IMR-90 (cell line): ENCODE data around the gene HLA-A. TPM values are rescaled to one million over a fixed set of nuclear protein-coding genes. Genes with fewer than 3 reads are reported as not detected.

Experiments used
- ATAC-seq: fragments of 200-7000 bp; cut with Tn5 transposase; 2 replicates; pipeline ENCODE4 v1.9.1; 2020; ENCODE audit warnings: low read depth, mild to moderate bottlenecking, moderate library complexity
- BruUV-seq: library from RNA; stranded (reverse); fragments of 400-500 nt; replicated peaks from 2 replicates; lab custom pipeline; 2021; lab: Mats Ljungman, UMichigan
- CTCF ChIA-PET: fragments of 300-600 bp; formaldehyde crosslinking; extraction: SDS; loops from one replicate; lab custom pipeline; 2021; ENCODE audit warnings: antibody characterized with exemption; lab: Yijun Ruan, JAX
- POLR2A ChIA-PET: fragments of 300-600 bp; sonication (Branson Sonifier 250); formaldehyde crosslinking; loops from one replicate; lab custom pipeline; 2022; ENCODE audit warnings: antibody characterized with exemption; ENCODE audit not compliant: unreplicated experiment; lab: Charles Lee
- DNase-seq: peaks from one replicate; pipeline ENCODE4 v3.0.0; 2013
- H2AFZ ChIP-seq: replicated peaks from 2 replicates; pipeline ENCODE3; 2013; ENCODE audit warnings: low read length, mild to moderate bottlenecking; ENCODE audit not compliant: poor library complexity
- H2AK5ac ChIP-seq: 2 replicates; pipeline ENCODE4 v1.6.1; 2013; ENCODE audit warnings: low read depth, low read length, inconsistent platforms
- H2AK9ac ChIP-seq: replicated peaks from 2 replicates; pipeline ENCODE3; 2013; ENCODE audit warnings: mild to moderate bottlenecking, low read depth, low read length, moderate library complexity; ENCODE audit not compliant: poor library complexity
- H2BK120ac ChIP-seq: 2 replicates; pipeline ENCODE4 v1.6.1; 2013; ENCODE audit warnings: low read depth, low read length, inconsistent platforms
- H2BK15ac ChIP-seq: 3 replicates; pipeline ENCODE4 v1.6.1; 2013; ENCODE audit warnings: low read depth, low read length, inconsistent platforms
- H2BK20ac ChIP-seq: 2 replicates; pipeline ENCODE4 v1.6.1; 2013; ENCODE audit warnings: low read depth, mild to moderate bottlenecking, inconsistent platforms, low read length, moderate library complexity
- H2BK5ac ChIP-seq: 2 replicates; pipeline ENCODE4 v1.6.1; 2013; ENCODE audit warnings: mild to moderate bottlenecking, low read depth, low read length, inconsistent platforms; ENCODE audit not compliant: poor library complexity, severe bottlenecking
- H3K14ac ChIP-seq: replicated peaks from 2 replicates; pipeline ENCODE4 v1.6.1; 2013; ENCODE audit warnings: low read depth, low read length, inconsistent platforms
- H3K18ac ChIP-seq: 2 replicates; pipeline ENCODE4 v1.6.1; 2013; ENCODE audit warnings: low read depth, low read length, control low read depth
- H3K23ac ChIP-seq: 2 replicates; pipeline ENCODE4 v1.6.1; 2013; ENCODE audit warnings: low read depth, low read length, inconsistent platforms
- H3K27ac ChIP-seq: 2 replicates; pipeline ENCODE4 v1.5.1; 2013; ENCODE audit warnings: mild to moderate bottlenecking, control low read depth, low read length; ENCODE audit not compliant: insufficient read depth
- H3K27me3 ChIP-seq: 2 replicates; pipeline ENCODE4 v1.6.1; 2013; ENCODE audit warnings: low read length; ENCODE audit not compliant: control insufficient read depth, insufficient read depth
- H3K36me3 ChIP-seq: 2 replicates; pipeline ENCODE4 v1.6.1; 2013; ENCODE audit warnings: low read length, mixed read lengths; ENCODE audit not compliant: control insufficient read depth, insufficient read depth
- H3K4ac ChIP-seq: 2 replicates; pipeline ENCODE4 v1.6.1; 2013; ENCODE audit warnings: low read depth, low read length, inconsistent platforms
- H3K4me1 ChIP-seq: 2 replicates; pipeline ENCODE4 v1.6.1; 2013; ENCODE audit warnings: low read length, mixed read lengths; ENCODE audit not compliant: control insufficient read depth, insufficient read depth
- H3K4me2 ChIP-seq: 2 replicates; pipeline ENCODE4 v1.6.1; 2013; ENCODE audit warnings: low read depth, mild to moderate bottlenecking, control low read depth, low read length, moderate library complexity
- H3K4me3 ChIP-seq: 2 replicates; pipeline ENCODE4 v1.5.1; 2013; ENCODE audit warnings: low read depth, mild to moderate bottlenecking, control low read depth, low read length, moderate library complexity; ENCODE audit not compliant: insufficient read depth
- H3K56ac ChIP-seq: 2 replicates; pipeline ENCODE4 v1.6.1; 2013; ENCODE audit warnings: low read length, inconsistent platforms; ENCODE audit not compliant: insufficient read depth; ENCODE audit errors: extremely low read depth
- H3K79me1 ChIP-seq, 2 experiments: 2 replicates each; pipeline ENCODE4 v1.6.1; 2013; ENCODE audit warnings: low read length in 2 of 2, inconsistent platforms in 1 of 2, low read depth in 1 of 2
- H3K9ac ChIP-seq: 2 replicates; pipeline ENCODE4 v1.6.1; 2013; ENCODE audit warnings: low read depth, low read length, control low read depth
- H3K9me1 ChIP-seq: 2 replicates; pipeline ENCODE4 v1.6.1; 2013; ENCODE audit warnings: low read length, inconsistent platforms; ENCODE audit not compliant: insufficient read depth
- H3K9me3 ChIP-seq: 2 replicates; pipeline ENCODE4 v1.6.1; 2013; ENCODE audit warnings: low read length; ENCODE audit not compliant: control insufficient read depth, insufficient read depth
- H4K20me1 ChIP-seq: 2 replicates; pipeline ENCODE4 v1.6.1; 2013; ENCODE audit warnings: low read length, inconsistent platforms; ENCODE audit not compliant: insufficient read depth
- H4K5ac ChIP-seq: 2 replicates; pipeline ENCODE4 v1.6.1; 2013; ENCODE audit warnings: mild to moderate bottlenecking, low read depth, low read length, control low read depth
- H4K8ac ChIP-seq, 2 experiments: 2 replicates each; pipeline ENCODE4 v1.6.1; 2013; ENCODE audit warnings: low read depth in 2 of 2, low read length in 2 of 2, control low read depth in 1 of 2, inconsistent platforms in 1 of 2
- H4K91ac ChIP-seq: 2 replicates; pipeline ENCODE4 v1.6.1; 2013; ENCODE audit warnings: low read depth, low read length, inconsistent platforms; ENCODE audit not compliant: insufficient read depth
- BHLHE40 ChIP-seq: fragments of 150-350 bp; IDR thresholded peaks from 2 replicates; pipeline ENCODE4 v1.6.1; 2016; ENCODE audit warnings: mild to moderate bottlenecking, low read depth, low read length
- CEBPB ChIP-seq: IDR thresholded peaks from 2 replicates; pipeline ENCODE4 v1.6.1; 2012; ENCODE audit warnings: low read depth, low read length, improper control_type of control experiment
- CHD1 ChIP-seq: IDR thresholded peaks from 2 replicates; pipeline ENCODE4 v1.6.1; 2012; ENCODE audit warnings: low read depth, low read length, improper control_type of control experiment
- CTCF ChIP-seq: conservative IDR thresholded peaks from 2 replicates; pipeline ENCODE4 v1.5.1; 2012; ENCODE audit warnings: mild to moderate bottlenecking, low read depth, low read length, improper control_type of control experiment
- ELK1 ChIP-seq: fragments of 150-350 bp; IDR thresholded peaks from 2 replicates; pipeline ENCODE4 v1.6.1; 2016; ENCODE audit warnings: low read depth, mild to moderate bottlenecking, low read length, moderate library complexity, borderline replicate concordance
- FOS ChIP-seq: fragments of 150-350 bp; IDR thresholded peaks from 2 replicates; pipeline ENCODE4 v1.6.1; 2016; ENCODE audit warnings: low read depth, low read length
- MAFK ChIP-seq: IDR thresholded peaks from 2 replicates; pipeline ENCODE4 v1.6.1; 2012; ENCODE audit warnings: low read depth, low read length, improper control_type of control experiment
- MAZ ChIP-seq: IDR thresholded peaks from 2 replicates; pipeline ENCODE4 v1.6.1; 2012; ENCODE audit warnings: low read depth, mild to moderate bottlenecking, low read length, improper control_type of control experiment, moderate library complexity, borderline replicate concordance
- MXI1 ChIP-seq: IDR thresholded peaks from 2 replicates; pipeline ENCODE4 v1.6.1; 2012; ENCODE audit warnings: low read depth, mild to moderate bottlenecking, low read length, moderate library complexity, borderline replicate concordance
- NFE2L2 ChIP-seq: fragments of 150-350 bp; IDR thresholded peaks from 2 replicates; pipeline ENCODE4 v1.6.1; 2016; ENCODE audit warnings: low read depth, mild to moderate bottlenecking, low read length
- POLR2A ChIP-seq: IDR thresholded peaks from 2 replicates; pipeline ENCODE4 v1.6.1; 2012; ENCODE audit warnings: mild to moderate bottlenecking, low read depth, low read length
- RAD21 ChIP-seq: IDR thresholded peaks from 2 replicates; pipeline ENCODE4 v1.6.1; 2012; ENCODE audit warnings: low read length, improper control_type of control experiment
- RCOR1 ChIP-seq: IDR thresholded peaks from 2 replicates; pipeline ENCODE4 v1.6.1; 2012; ENCODE audit warnings: mild to moderate bottlenecking, low read length, improper control_type of control experiment; ENCODE audit not compliant: insufficient replicate concordance
- RFX5 ChIP-seq: IDR thresholded peaks from 2 replicates; pipeline ENCODE4 v1.8.0; 2012; ENCODE audit warnings: low read depth, mild to moderate bottlenecking, low read length, moderate library complexity
- SMC3 ChIP-seq: fragments of 150-350 bp; IDR thresholded peaks from 2 replicates; pipeline ENCODE4 v1.6.1; 2016; ENCODE audit warnings: low read depth, mild to moderate bottlenecking, antibody characterized with exemption, low read length, moderate library complexity
- WGBS, 2 experiments: methylation state at CpG; one replicate each; pipeline versions ENCODE4 v1.1.5 to v1.1.7; 2013; ENCODE audit warnings: missing lambda C conversion rate in 2 of 2; ENCODE audit not compliant: insufficient read length in 1 of 2; ENCODE audit errors: extremely low coverage in 2 of 2; 5-methylcytosine and 5-hydroxymethylcytosine counted together
- dilution Hi-C: fragments of 300-500 bp; cut with HindIII; formaldehyde crosslinking; loops from one replicate; pipeline ENCODE4 v1.14.3; 2018; ENCODE audit warnings: low sequenced_read_pairs; ENCODE audit not compliant: unreplicated experiment
- in situ Hi-C: fragments of 300-500 bp; cut with MboI; formaldehyde crosslinking; loops from 3 replicates; pipeline ENCODE4 v1.14.3; 2019; ENCODE audit warnings: low sequenced_read_pairs, inconsistent platforms, mixed read lengths
- intact Hi-C: fragments of 100-400 bp; cut with micrococcal nuclease; formaldehyde crosslinking; loops from 2 replicates; pipeline ENCODE4 v1.10.0; 2022
- polyA plus RNA-seq, 3 experiments: library from polyadenylated mRNA; depleted of rRNA; stranded (reverse); fragments of >200 nt; gene quantifications; 2 replicates each; pipeline ENCODE4 v1.2.3, GENCODE V29; 2012; ENCODE audit warnings: low replicate concordance in 1 of 3
- total RNA-seq: library from RNA; depleted of rRNA; stranded (reverse); fragments of >200 nt; gene quantifications from 2 replicates; pipeline ENCODE4 v1.2.3, GENCODE V29; 2012

Gene HLA-A
- total and polyA plus RNA-seq, 2 of the 4 experiments (the other 2 are of a cell fraction) = 94.5 to 218 TPM

- H3K36me3 ChIP-seq = no peaks in the 10 kb centered on the region
- no peaks in the 10 kb centered on the region for H3K9me3 ChIP-seq
- H3K56ac ChIP-seq = no peak overlapping the region
- no peak overlapping the region for H2AK5ac ChIP-seq
- peak overlapping the region; percentile 63 for H2AFZ ChIP-seq
- no peak overlapping the region for H3K18ac ChIP-seq
- CTCF ChIA-PET = no interaction called here
- peaks cover 15% of the 10 kb centered on the region for H3K27me3 ChIP-seq
- ATAC-seq = no peak
- DNase-seq = no peak
- H3K14ac ChIP-seq = no peak overlapping the region
- H2BK120ac ChIP-seq = no peak overlapping the region
- H4K8ac ChIP-seq = no peak overlapping the region
- intact Hi-C loops (no loop called here), dilution Hi-C loops (no loop called here), in situ Hi-C loops (no loop called here)
- H3K4me3 ChIP-seq = no peak overlapping the region; the same call in 1 of the 2 replicates
- no peak overlapping the region for H3K23ac ChIP-seq
- BruUV-seq = no TSS peak
- no peaks in the 10 kb centered on the region; a peak in 1 of 4 replicates for H3K79me1 ChIP-seq
- no peak overlapping the region for H2BK15ac ChIP-seq
- H3K27ac ChIP-seq = no peak overlapping the region
- H4K5ac ChIP-seq = no peak overlapping the region
- H3K9ac ChIP-seq = no peak overlapping the region
- H3K4me1 ChIP-seq = no peaks in the 10 kb centered on the region; the same call in 1 of the 2 replicates
- no peak overlapping the region for H4K91ac ChIP-seq
- H3K4me2 ChIP-seq = peak overlapping the region; percentile 42; the same call in 1 of the 2 replicates
- POLR2A ChIA-PET = no interaction called here
- 37% methylated on average over 6 of the region's 17 CpGs; no CpG with 5 or more reads in 1 of the 2 experiments for WGBS, 2 experiments
- no peak overlapping the region for H2BK5ac ChIP-seq
- no peaks in the 10 kb centered on the region for H4K20me1 ChIP-seq
- no peak overlapping the region for H2BK20ac ChIP-seq
- no peak overlapping the region for H2AK9ac ChIP-seq
- no peak for TF ChIP-seq SMC3
- no peak for TF ChIP-seq CEBPB
- no peak for TF ChIP-seq BHLHE40
- TF ChIP-seq FOS = no peak
- TF ChIP-seq RAD21 = no peak
- no peak for TF ChIP-seq ELK1
- no peak for TF ChIP-seq NFE2L2
- no peak for TF ChIP-seq CHD1
- no peak for TF ChIP-seq RCOR1
- TF ChIP-seq RFX5 = no peak
- no peak for TF ChIP-seq CTCF
- no peak for TF ChIP-seq MAZ
- TF ChIP-seq POLR2A = no peak
- no peak for TF ChIP-seq MAFK
- no peak for TF ChIP-seq MXI1
- no peak overlapping the region for H3K4ac ChIP-seq
- peaks cover 2% of the 10 kb centered on the region; the same call in 1 of the 2 replicates for H3K9me1 ChIP-seq
These were observed 32.7 kb downstream of the HLA-A start for GRCh38 chr6:29974901-29975560.
